Activated T-cell treated with anti-CD3 and anti-CD28 coated beads, Interleukin-2, amount 50 U/mL, for 1 hour (primary cell): ENCODE results near the gene CTDP1.

Experiments used
- DNase-seq: peaks from one replicate; pipeline ENCODE4 v3.0.0-alpha.2; 2020

The CTDP1 gene

DNA sequence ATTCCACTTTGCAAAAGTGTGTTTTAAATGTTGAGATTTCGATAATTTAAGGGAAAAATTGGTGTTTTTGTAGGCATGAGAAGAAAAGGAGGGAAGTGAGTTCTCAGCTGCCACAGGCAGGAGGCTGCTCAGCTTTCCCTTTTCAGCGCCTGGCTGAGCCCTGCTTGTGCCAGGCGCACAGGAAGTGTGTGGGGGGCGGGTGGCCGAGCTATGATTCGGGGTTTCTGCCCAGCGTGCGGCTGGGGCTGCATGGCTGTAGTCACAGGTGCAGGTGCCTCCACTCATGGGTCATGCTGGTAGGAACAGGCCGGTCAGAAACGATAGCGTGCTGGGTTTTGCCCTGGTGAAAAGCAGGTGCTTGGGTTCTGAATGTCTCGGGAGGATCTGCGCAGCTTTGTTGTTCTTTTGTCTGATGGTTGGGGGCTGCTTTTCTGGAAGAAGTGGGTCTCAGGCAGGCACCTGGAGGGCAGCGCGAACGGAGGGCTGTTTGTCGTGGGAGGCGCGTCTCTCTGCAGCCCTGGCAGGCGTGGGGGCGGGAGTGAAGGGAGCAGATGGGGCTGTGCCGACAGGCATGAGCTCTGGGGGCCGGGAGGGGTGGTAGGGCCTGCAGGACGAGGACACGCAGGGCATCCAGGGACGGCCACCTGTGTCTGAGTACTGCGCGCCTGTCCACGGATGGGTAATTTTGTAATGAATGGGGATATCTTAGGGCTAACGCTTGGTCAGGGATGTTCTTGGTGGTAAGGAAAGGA is 120.2 kb downstream of the CTDP1 start:
- no peak for DNase-seq

DNA sequence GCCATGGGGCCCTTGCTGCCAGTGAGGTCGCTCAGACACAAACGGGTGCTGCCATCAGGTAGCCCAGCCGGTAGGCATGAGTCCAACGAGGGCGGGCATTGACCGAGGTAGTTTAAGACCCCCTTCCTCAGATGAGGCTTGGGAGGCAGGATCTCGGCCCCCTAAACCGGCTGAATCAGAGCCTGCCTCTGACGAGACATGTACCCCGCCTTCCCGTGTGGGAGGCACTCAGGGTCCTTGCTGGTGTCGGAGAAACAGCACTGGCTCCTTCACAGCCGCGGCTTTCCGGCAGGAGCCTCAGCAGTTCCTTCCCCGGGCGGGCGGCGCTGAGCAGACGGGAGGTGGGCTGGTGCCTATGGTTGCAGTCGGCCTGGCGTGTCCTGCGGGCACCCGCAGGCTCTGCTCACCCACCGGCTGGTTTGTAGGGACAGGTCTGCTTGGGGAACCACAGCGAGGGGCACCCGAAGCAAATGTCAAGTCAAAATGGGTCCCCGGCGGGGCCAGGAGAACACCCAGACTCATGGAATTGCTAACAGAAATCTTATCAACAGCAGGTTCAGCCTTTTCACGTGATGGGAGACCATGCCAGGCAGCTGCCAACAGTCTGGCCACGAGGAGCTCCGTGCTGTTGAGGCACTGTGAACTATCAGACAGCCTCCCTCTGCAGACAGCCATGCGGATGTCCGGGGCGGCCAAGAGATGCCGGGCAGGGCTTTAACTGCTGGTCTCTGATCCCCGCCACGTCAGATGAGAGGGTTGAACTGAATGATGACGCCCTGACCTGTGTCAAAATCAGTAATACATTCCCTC is 121.0 kb downstream of the CTDP1 start:
- DNase-seq, result no peak

DNA sequence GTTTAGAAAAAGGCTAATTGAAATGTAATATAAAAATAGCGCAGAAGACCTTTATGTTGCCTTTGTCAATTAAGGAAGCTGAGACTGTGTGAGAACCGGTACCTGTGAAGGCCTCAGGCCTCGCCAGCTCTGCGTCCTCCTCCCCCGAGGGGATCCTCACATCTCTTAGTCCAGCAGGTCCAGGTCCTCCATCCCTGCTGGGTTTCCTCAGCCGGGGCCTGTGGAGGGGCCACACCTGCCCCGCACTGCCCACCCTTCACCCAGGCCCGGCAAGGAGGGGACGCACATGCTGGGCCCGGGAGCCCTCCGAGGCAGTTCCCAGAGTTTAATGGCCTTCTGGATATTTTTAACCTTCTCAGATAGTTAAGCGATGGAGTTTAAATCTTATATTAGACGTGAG is 121.6 kb downstream of the CTDP1 start:
- no peak for DNase-seq

DNA sequence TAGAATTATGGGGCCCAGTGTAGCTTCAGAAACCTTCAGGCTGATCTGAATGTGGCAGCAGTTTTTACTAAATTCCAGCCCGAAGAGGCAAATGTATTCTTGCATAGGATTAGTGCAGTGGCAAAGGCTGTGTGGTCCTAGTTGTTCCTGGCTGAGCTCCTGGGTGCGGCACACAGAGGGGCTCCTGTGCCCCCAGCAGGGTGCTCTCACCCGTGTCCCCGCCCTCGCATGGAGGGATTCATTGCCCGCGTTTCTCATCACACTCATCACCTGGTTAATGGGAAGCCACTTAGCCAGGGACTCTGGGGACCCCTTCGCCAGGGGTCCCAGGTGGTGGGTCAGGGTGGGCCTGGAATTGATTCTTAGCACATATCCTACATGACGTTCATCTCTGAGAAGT is 122.0 kb downstream of the CTDP1 start:
- no peak for DNase-seq

DNA sequence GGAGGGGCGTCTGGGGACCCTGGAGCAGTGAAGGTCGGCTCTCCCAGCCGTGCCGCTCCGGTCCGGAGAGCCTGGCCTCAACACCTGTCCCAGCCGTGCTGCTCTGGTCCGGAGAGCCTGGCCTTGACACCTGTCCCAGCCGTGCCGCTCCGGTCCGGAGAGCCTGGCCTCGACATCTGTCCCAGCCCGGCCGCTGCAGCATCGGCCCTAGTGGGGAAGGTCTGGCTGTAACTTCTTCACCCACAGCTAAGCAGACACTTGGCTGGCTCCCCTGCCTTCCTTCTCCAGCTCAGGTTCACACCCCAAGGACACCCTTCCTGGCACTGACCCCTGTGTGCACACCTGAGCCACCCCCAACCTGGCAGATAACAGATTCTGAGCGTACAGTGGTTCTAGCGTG is 122.7 kb downstream of the CTDP1 start:
- DNase-seq, result no peak

DNA sequence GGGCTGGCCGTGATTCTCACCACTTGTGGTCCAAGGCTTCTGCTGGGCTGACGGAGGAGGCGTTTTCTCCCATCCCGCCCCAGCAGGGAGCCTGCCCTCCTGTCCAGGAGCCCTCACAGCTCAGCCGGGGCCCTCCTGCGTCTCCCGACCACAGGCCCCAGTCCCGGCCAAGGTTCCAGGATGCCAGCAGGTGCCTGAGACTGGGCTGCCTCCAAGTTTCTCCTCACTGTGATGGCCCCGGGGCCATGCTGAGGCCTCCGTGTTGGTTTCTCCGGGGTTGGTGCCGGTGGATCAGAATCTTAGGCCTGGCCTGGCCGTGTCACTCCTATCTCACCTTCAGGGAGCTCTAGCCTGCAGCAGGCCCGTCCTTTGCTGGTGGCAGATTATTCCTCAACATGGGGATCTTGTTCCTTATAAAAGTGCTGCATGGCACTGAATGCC is 124.0 kb downstream of the CTDP1 start:
- DNase-seq, result no peak
